Measurements from ENCODE around the gene EBP.
"Not testable (repeated sequence)": the region's sequence is repeated elsewhere in the genome, so short reads cannot be mapped to it uniquely, and the experiment has no call there.

The EBP gene

DNA sequence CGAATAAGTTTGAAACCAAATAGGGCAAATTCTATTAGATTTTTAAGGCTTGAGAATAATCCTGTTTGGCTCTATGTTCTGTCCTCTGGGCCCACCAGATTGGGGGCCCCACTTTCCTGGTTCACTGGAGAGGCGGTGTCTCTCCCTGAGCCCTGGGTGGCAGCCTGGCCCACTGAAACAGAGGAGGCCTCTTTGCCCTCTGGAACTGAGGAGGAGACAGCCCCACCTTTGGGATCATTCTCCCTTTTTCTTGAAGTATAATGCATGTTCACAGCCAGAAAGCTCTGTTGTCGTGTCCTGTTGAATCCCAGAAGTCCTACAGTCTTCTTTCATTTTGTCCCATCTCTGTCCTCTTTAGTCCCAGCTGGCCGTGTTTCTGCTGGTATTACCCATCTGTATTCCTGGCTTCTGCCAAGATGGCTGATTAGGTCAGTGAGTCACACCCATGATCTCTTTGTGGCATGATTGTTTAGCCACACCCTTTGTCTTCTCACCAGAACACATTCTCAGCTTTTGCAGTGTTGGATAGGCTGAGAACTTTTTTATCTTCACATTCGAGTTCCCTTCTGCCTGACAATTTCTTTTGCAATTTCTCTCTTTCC is 9.9 kb downstream of the EBP start:
- no peak for DNase-seq

DNA sequence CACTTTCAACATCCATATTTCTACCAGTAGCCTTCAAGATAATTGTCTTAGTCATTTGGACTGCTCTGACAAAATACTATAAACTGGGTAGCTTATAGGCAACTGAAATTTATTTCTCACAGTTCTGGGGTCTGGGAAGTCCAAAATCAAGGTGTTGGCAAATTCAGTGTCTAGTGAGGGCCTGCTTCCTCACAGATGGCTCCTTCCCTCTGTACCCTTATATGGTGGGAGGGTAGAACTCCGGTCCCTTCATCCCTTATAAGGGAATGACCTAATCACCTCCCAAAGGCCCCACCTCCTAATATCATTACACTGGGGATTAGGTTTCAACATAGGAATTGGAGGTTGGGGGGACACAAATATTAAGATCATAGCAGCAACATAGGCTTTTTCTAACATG is 10.6 kb downstream of the EBP start:
- no peak for DNase-seq

DNA sequence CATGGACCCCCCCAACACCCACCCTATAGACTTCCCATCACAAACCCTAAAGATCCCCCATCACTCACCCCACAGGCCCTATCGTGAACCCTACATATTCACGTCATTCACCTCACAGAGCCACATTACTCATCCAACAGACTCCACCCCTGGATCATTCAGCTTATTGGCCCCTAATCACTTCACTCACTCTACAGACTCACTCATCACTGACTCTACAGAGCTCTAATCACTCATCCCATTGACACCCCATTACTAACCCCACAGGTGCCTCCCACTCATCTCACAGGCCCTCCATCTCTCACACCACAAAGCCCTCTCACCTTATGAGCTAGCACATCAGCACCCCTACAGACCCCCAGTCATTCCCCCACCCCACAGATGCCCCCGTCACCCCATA is 11.6 kb downstream of the EBP start:
- no peak for DNase-seq

DNA sequence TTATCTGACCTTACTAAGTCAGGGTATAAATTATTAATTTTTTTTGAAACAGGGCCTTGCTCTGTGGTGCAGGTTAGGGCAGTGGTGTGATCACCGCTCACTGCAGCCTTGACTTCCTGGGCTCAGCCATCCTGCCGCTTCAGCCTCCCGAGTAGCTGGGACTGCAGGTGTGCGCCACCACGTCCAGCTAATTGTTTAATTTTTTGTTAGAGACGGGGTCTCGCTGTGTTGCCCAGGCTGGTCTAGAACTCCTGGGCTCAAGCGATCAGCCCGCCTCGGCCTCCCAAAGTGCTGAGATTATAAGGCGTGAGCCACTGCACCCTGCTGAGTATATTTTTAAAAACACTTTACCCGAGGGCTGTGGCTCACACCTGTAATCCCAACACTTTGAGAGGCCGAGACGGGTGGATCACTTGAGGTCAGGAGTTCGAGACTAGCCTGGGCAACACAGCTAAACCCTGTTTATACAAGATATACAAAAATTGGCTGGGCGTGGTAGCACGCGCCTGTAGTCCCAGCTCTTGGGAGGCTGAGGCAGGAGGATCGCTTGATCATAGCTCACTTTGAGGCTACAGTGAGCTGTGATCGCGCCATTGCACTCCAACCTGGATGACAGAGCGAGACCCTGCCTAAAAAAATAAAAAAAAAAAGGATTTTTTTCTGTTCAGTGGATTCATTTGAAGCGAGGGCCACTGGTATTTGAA is 17.2 kb downstream of the EBP start:
- no peak for DNase-seq

DNA sequence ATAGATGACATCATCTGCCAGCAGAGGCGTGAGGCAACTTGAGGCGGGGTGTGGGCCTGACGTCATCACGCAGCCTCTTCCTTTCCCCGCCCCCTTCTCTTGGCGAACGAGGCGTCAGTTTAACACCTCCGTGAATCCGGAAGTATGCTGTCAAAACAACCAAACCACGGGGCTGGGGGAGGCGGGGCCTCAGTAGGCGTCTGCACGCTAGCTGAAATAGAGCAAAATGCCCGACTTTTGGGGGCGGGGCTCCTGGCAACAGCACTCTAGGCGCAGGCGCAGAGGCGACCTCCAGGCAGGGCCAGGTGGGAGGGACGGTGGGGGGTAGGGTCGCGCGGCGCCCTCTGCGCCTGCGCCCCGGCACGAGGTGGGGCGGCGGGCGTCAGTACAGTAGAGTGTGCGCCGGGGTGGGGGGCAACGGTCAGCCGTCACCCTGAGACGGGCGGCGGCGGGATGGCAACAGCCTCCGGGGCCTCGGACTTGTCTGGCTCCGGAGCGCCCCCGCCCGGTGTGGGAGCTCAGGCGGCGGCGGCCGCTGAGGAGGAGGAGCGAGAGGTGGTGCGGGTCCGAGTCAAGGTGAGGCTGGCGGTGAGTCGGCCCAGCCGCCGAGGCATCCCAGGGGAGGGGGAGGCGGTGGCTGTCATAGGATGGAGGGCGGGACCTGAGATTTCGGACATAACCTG is 17.9 kb downstream of the EBP start, which contains the start of gene TBC1D25:
Gene TBC1D25 (plus strand): TSS at position 370 of the 683 bp plus-strand sequence. CDS start 84 bp downstream, at position 454.
- peak; percentile 78 for DNase-seq

DNA sequence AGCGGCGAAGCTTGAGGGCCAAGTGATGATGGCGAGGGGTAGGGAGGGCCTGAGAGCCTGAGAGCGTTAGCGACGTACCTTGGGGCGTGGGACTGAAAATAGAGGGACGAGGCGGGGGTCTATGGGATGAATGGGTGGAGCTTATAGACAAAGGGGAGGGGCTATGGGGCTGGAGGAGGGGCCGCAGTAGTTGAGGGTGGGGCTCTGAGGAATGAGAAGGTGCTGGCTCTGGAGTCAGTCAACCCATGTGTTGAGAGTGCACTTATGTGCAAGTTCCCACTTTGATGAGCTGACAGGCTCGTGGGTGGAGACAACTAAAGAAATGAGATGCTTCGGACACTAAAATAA is 18.4 kb downstream of the EBP start:
- no peak for DNase-seq

DNA sequence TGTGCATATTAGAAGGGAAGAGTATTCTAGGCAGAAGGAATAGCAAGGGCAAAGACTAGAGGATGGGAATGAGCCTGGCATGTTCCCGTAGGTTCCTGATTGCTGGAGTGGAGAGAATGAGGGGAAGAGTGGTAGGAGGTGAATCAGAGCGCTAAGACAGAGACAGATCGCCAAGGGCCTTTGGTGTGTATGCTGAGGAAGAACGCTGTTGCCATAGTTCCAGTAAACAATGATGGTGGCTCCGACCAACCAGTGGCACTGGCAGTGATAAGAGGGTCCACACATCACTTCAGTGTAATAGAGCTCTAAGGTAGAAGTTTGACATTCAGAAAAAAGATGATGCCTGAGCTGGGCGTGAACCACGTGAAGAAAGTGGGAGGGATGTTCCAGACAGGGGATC is 18.9 kb downstream of the EBP start:
- DNase-seq = no peak

DNA sequence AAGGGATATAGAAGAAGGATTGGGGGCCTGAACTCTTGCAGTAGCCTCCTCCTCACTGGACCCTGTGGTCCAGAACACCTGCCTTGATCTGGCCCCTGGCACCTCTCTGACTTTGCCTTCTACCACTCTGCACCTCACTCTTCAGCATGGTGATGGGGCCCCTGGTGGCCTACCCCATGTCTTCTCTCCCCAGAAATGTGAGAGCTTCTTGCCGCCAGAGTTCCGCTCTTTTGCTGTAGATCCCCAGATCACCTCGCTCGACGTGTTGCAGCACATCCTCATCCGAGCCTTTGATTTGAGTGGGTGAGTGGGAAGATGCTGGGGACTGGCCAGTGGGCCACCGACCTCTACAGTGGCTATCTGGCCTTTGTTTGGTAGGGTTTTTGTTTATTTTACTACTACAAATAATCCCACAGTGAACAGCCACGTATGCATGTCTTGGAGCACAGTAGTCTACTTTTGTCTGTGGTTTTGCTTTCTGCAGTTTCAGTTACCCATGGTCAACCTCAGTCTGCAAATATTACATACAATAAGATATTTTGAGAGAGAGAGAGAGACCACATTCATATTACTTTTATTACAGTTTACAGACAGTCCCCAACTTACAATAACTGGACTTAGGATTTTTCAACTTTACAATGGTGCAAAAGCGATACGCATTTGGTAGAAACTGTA is 19.7 kb downstream of the EBP start:
- DNase-seq = no peak

DNA sequence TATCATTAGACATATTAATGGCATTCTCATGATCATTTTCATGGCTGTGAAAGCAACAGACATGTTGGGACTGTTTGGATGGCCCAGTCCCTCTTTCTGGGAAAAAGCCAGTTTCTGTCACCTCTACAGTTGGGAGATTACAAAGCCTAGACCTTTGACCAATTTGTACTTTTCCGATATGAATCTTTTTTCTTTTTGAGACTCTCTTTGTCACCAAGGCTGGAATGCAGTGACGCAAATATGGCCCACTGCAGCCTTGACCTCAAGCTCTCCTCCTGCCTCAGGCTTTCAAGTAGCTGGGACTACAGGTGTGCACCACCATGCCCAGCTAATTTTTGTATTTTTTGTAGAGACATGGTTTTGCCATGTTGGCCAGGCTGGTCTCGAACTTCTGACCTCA is 27.3 kb downstream of the EBP start:
- DNase-seq = no peak

DNA sequence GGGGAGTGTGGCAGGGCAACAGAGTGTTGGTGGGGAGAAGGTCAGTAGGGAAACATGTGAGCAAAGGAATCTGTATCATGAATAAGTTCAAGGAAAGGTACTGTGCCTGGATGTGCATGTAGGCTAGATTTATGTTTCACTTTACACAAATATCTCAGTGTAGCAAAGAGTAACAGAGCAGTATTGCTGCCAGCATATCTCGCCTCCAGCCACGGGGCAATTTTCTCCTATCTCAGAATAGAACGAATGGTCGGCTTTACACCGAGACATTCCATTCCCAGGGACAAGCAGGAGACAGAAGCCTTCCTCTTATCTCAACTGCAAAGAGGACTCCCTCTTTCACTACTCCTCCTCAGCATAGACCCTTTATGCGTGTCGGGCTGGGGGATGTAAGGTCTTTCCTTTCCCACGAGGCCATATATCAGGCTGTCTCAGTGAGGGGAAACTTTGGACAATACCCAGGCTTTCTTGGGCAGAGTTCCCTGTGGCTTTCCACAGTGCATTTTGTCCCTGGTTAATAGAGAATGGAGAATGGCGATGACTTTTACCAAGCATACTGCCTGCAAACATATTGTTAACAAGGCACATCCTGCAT is 34.2 kb downstream of the EBP start:
- not testable (repeated sequence) for DNase-seq

DNA sequence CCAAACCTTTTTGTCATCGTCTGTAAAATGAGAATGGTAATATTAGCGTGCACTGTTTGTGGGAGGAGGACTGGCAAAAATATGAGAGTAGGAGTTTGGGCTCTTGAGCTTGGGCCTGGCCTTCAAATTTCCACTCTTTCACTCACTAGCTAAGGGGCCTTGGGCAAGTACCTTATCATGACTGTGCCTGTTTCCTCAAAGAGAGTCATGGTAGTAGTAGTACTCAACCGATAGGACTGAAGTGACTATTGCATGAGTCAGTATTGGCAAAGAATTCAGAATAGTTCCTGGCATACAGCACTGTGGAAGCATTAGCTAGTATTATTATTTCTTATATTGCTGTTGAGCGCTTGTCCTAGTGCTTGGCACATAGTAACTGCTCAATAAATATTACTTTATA is 36.7 kb downstream of the EBP start:
- DNase-seq = peak; percentile 53

DNA sequence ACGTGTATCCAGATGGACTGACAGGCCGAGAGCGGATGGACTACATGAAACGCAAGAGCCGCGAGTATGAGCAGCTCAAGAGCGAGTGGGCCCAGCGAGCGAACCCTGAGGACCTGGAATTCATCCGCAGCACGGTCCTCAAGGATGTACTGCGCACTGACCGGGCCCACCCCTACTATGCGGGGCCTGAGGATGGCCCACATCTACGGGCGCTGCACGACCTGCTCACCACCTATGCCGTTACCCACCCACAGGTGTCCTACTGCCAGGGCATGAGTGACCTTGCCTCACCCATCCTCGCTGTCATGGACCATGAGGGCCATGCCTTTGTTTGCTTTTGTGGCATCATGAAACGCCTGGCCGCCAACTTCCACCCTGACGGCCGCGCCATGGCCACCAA is 38.0 kb downstream of the EBP start:
- no peak for DNase-seq

DNA sequence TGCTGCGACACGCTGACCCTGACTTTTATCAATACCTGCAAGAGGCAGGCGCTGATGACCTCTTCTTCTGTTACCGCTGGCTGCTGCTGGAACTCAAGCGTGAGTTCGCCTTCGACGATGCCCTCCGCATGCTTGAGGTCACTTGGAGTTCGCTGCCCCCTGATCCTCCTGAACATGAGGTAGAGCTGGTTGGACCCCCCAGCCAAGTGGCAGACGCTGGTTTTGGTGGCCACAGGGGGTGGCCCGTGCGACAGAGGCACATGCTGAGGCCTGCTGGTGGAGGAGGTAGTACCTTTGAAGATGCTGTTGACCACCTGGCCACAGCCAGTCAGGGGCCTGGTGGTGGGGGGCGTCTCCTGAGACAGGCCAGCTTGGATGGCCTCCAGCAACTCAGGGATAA is 38.4 kb downstream of the EBP start:
- DNase-seq = no peak

DNA sequence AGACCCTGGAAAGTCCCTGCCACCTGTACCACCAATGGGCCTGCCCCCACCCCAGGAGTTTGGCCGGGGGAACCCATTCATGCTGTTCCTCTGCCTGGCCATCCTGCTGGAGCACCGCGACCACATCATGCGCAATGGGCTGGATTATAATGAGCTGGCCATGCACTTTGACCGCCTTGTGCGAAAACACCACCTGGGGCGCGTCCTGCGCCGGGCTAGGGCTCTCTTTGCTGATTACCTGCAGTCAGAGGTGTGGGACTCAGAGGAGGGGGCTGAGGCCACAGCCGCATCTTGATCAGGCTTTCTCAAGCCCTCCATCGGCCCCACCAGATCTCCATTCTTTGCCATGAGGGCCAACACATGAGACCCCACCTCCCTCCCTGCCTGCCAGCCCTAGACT is 39.1 kb downstream of the EBP start:
- no peak for DNase-seq

DNA sequence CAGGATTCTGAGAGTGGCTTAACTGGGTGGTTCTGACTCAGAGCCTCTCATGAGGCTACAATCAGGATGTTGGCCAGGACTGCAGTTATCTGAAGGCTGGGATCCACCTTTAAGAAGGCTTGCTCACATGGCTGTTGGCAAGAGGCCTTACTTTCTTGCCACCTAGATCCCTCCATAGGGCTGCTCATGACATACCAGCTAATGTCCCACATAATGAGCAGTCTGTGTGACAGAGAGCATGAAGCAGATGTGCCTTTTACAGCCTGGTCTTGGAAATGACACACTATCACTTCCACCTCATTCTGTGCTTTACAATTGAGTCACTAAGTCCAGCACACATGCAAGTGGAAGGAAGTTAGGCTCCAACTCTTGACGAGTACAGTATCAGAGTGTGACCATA is 48.4 kb downstream of the EBP start:
- DNase-seq = no peak

DNA sequence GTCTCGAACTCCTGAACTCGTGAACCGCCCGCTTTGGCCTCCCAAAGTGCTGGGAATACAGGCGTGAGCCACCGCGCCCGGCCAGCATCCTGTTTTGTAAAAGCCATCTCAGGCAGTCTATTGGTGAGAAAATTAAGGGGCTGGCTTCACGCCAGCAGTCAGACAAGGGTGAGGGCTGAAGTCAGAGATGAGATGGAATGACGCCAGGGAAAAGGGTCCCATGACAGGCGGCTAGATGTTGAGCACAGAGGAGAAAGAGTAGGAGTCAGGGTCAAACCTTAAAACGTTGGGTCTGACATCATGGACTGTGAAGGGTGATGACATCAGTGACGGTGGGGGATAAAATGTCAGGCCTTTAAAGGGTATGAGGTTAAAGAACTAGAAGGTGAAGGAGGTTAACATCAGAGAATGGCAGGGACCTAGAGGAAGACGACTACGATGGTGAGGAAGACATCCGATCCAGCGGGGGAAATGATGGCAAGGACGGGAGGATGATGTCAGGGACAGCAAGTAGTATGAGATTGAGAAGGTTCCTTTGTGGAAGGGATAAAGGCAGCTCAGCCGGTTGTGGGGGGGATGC is 52.2 kb downstream of the EBP start:
- no peak for DNase-seq

DNA sequence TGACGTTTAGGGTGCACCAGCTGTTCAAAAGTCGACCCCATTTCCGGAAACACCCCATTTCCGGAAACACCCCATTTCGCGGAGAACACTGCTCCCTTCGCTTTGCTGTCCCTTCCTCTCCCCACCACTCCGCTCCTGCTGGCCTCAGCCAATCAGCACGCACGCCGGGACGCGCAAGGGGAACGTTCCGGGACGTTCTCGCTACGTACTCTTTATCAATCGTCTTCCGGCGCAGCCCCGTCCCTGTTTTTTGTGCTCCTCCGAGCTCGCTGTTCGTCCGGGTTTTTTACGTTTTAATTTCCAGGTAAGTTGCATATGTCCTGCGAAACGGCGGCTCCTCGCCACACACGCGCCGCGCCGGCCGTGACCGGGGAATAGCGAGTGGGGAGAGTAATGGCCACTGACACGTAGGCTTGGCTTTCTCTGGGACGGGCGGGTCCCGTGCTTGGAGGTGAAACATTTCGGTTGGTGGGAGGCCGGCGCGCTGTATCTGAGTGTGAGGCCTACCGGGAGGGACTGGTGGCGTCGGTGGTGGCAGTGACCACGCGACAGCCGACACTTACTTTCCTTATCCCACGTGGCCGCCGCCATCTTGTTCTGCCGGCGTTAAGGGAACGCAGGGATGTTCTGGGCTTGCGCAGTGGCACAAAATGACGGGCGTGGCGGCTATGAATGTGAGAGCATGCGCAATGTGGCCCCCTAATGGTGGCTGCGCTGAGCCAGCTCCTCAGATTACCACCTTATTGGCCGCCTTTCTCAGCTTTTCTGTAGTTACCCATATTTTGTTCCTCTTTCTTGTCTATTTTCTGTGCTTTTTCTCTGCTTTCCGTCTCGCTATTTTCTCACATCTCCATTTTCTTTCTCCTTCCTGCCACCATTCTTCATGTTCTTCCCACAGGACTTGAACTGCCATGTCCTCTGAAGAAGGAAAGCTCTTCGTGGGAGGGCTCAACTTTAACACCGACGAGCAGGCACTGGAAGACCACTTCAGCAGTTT is 53.0 kb downstream of the EBP start, which contains the start of gene RBM3:
Gene RBM3 (plus strand): TSS at position 215 of the 997 bp plus-strand sequence. CDS start 697 bp downstream, at position 912.
- DNase-seq = peak; percentile 65

DNA sequence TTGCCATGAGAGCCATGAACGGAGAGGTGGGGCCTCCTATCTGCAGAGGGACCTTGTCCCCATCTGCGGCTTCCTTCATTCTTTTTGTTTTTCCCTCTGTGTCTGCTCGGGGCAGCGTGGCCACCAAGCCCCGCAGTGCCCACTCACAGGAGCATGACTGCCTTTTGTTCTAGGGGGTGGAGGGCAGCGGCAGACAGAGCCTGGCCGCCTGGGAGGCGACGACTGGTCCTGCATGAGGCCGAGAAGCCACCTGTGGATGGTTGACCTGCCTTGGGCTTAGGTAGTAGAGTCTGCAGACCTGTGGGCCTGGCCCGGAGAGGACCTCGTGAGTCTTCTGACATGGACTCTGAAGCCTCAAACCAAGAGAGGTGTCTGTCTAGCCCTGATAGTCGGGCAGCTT is 54.0 kb downstream of the EBP start:
- no peak for DNase-seq

DNA sequence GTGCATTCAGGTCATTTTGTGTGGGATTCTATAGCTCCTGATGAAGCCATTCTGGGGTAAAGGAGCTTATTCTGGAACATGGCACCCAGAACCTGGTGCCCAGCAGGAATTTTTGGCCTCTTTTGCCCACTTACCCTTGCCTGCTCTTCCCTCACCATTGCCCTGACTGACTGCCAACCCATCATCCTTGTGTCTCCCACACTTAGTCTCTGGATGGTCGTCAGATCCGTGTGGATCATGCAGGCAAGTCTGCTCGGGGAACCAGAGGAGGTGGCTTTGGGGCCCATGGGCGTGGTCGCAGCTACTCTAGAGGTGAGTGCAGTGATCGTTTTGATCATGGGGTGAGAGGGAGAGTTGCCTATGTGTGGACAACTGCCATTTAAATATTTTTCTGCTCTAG is 54.5 kb downstream of the EBP start:
- DNase-seq = no peak
